Stimulated activated CD8-positive, alpha-beta memory T cell treated with anti-CD3 and anti-CD28 coated beads, Interleukin-4, amount 100 ng/mL, for 1 hour (primary cell): ENCODE measurements around the gene INPP5D.
"Not testable (repeated sequence)": the region's sequence is repeated elsewhere in the genome, so short reads cannot be mapped to it uniquely, and the experiment has no call there.

Source experiments
- DNase-seq, 2 donors: peaks; one replicate each; pipeline ENCODE4 v3.0.0-alpha.2; 2020; ENCODE audit warnings: low read depth in 2 of 2, low spot score in 1 of 2

INPP5D gene

DNA sequence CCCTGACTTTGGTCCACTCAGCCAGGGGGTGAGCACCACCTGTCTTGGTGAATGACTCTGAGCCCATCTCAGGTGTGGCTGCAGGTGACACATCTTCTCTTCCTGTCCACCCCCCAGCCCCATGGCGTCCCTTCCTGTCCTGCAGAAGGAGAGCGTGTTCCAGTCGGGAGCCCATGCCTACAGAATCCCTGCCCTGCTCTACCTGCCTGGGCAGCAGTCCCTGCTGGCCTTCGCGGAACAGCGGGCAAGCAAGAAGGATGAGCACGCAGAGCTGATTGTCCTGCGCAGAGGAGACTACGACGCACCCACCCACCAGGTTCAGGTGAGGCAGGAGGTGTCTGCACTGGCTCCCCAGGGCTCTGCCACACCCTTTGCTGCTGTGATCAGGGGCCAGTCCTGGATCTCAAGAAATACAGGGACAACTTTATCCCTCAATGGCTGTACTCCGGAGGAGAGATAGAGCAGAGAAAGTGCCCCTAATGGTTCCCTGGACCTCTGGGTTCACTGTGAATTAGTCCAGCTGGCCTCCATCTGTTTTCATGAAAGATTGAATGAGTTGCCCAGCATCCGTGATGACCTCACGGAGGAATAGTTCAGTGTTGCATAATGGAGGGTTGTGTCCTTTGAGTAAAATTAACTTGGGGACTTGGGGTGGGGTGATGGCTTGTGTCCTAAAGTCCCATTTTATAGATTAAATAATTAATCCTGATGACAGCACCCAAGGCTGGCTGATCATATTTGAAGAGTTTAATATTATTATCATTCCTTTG lies 27.4 kb upstream of the INPP5D start, which contains the start of gene NEU2:
TSS of gene NEU2 (plus strand) at position 122 of the 770 bp plus-strand sequence. CDS start at position 122, 0 bp downstream.
- DNase-seq, result no peak

DNA sequence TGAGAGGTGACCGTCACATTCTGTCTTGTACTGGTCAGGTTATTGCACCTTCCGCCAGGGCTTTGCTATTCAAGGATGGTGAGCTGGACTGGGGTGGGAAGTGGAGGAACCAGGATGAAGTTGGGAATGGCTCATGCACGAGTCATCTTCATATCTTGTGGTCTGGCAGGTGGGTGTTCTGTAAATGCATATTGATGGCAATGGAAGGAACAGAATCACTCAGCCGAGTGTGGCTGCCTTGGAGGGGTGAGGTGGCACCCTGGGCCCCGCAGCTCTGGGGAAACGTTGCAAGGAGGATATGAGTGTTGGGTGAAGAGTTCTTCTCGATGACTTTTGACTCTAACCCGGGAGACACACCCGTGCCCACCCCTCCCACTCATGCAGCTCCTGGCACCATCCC lies 26.5 kb upstream of the INPP5D start:
- no peak for DNase-seq

DNA sequence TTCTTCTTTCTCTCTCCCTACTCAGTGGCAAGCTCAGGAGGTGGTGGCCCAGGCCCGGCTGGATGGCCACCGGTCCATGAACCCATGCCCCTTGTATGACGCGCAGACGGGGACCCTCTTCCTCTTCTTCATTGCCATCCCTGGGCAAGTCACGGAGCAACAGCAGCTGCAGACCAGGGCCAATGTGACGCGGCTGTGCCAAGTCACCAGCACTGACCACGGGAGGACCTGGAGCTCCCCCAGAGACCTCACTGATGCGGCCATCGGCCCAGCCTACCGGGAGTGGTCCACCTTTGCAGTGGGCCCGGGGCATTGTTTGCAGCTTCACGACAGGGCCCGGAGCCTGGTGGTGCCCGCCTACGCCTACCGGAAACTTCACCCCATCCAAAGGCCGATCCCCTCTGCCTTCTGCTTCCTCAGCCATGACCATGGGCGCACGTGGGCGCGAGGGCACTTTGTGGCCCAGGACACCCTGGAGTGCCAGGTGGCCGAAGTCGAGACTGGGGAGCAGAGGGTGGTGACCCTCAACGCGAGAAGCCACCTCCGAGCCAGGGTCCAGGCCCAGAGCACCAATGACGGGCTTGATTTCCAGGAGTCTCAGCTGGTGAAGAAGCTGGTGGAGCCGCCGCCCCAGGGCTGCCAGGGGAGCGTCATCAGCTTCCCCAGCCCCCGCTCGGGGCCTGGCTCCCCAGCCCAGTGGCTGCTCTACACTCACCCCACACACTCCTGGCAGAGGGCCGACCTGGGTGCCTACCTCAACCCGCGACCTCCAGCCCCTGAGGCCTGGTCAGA lies 25.9 kb upstream of the INPP5D start:
- no peak for DNase-seq

DNA sequence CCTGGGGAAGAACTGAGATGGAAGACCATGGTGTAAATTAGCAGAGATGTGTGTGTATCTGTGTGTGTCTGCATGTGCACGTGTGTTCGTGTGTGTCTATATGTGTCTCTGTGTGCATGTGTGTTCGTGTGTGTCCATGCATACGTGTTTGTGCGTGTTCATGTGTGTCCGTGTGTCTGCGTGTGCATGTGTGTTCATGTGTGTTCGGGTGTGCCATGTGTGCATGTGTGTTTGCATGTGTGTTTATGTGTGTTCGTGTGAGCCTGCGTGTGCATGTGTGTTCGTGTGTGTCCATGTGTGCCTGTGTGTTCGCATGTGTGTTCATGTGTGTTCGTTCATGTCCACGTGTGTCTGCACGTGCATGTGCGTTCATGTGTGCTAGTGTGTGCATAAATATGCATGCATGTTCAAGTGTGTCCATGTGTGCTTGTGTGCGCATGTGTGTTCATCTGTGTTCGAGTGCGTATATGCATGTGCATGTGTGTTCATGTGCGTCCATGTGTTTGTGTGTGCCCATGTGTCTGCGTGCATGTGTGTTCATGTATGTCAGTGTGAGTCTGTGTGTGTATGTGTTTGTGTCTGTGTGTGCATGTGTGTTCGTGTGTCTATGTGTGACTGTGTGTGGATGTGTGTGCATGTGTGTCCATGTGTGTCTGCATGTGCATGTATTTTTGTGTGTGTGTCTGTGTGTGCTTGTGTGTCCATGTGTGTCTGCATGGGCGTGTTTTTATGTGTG lies 24.5 kb upstream of the INPP5D start:
- no peak for DNase-seq

DNA sequence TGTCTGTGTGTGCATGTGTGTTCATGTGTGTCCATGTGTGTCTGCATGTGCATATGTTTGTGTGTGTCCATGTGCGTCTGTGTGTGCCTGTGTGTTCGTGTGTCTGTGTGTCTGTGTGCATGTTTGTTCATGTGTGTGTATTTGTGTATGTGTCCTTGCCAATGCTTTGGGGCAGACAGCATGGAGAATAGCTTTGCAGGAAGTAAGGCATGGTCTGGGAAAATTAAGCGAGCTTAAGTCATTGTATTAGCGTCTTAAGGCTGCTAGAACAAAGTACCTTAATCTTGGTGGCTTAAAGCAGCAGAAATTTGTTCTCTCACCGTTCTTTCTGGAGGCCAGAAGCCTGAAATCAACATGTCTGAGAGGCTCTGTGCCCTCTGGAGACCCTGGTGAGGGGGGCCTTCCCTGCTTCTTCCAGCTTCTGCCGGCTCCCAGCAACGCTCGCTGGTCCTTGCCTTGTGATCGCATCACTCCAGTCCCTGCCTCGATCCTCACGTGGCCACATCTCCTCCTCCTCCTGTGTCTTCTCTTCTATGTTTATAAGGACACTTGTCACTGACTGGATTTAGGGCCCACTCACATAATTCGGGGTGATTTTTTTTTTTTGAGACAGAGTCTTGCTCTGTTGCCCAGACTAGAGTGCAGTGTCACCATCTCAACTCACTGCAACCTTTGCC lies 23.8 kb upstream of the INPP5D start:
- DNase-seq, result no peak

DNA sequence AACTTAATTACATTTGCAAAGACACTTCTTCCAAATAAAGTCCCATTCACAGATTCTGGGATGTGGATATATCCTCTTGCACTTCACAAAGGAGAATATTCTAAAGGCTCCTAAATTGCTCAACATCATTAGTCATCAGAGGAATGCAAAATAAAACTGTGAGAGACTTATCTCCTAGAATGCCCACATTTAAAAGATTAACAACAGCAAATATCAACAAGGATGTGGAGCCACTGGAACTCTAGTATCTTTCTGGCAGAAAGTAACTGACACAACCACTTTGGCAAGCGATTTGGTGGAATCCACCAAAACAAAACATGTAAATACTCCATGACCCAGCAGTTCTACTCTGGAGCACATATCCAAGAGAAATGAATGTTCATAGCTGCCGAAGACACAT lies 23.1 kb upstream of the INPP5D start:
- no peak for DNase-seq

DNA sequence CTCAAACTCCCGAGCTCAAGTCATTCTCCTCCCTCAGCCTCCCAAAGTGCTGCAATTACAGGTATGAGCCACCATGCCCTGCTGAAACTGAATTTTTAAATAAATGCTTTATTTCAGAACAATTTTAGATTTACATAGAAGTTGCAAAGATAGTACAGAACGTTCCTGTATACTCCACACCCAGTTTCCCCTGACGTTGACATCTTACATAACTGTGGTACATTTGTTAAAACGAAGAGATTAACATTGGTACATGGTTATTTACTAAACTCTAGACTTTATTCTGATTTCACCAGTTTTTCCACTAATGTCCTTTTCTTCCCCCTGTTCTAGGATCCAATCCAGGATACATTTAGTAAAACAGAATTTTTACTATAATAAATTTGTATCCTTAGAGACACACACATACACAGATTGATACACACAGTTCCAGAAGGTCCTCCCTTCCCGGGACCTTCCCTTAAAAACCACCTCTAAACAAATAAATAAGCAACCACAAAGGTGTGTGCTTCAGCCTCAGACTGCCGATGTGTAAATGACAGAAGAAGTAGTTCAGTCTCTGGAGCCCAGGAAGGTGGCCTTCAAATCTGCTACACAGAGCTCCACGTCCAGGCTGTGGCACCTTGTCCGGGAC lies 20.8 kb upstream of the INPP5D start:
- no peak for DNase-seq

DNA sequence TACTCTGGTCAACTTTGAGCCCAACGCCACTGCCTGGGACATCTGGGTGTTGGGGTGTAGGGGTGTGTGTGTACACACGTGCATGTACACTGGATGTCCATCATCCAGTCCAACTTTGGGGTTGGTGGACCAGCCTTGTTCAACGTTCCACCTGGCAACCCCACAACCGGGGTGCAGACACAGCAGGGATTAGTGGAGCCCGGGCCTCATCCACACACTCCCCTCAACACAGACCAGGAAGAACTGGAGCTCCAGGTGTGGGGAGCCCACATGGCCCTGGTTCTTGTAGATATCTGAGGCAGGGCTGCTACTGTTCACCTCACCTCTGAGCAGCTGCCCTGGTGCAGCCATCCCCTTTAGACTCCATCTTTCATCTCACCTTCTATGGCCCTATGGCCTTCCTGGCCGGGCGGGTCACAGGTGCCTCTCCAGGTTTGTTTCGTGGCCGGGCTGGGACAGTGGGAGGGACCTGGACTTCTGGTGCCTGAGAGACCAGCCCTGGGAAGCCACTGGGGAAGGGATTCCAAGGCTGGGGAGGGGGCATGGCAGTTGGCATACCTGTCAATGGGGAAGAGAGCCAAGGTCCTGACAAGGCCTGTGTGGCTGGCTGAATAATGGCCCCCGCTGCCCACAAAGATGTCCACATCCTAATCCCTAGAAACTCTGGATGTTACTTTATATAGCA lies 20.2 kb upstream of the INPP5D start:
- DNase-seq, result no peak

DNA sequence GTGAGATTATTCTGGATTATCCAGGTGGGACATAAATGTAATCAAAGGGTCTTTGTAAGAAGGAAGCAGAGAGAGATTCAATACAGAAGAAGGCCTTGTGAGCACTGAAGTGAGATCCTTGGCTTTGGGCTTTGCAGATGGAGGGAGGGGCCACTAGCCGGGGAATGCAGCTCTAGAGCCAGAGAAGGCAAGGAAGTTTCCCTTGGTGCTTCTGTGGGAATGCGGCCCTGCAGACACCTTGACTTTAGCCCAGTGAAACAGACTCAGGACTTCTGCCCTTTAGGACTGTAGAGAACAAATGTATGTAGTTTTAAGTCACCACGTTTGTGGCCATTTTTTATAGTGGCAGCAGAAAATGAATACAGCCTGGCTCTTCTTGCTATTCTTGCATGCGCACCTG lies 19.6 kb upstream of the INPP5D start:
- no peak for DNase-seq

DNA sequence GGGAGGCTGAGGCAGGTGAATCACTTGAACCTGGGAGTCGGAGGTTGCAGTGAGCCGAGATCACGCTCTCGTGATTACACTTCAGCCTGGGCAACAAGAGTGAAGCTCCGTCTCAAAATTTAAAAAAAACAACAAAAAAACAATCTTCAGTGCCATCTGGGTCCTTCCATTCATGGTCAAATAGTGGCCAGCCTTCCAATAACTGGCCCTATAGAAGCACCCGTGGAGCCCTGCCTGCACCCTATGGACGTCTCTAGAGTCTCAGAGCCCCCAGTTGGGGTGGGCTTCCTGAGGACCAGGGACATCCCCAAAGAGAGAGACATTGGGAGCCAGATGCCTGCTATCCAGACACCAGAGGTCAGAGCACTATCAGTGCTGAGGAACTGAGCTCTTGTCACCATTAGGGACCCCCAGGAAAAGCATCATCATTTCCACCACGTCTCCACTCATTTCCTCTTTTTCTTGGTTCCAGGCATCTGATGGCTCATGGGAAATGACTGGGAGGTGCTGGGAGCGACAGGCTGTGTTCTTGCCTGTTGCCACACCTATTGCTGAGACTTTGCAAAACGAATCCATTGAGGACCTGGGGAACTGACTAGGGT lies 18.3 kb upstream of the INPP5D start:
- DNase-seq, result no peak

DNA sequence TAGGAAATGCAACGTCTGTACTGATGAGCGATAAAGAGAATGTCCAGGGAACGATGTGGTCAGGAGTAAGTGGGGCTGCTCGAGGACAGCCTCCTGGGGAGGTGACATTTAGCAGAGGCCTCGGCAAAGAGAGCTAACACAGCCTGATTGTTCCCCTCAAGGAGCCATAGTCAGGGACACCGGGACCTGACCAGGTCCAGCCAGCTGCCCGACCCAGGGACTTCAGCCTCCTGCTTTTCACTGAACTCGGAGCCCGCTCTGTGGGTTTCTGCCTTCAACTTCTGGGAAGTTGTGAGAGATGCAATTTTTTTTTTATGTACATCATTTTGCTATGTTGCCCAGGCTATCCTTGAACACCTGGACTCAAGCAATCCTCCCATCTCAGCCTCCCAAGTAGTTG lies 17.6 kb upstream of the INPP5D start:
- no peak for DNase-seq

DNA sequence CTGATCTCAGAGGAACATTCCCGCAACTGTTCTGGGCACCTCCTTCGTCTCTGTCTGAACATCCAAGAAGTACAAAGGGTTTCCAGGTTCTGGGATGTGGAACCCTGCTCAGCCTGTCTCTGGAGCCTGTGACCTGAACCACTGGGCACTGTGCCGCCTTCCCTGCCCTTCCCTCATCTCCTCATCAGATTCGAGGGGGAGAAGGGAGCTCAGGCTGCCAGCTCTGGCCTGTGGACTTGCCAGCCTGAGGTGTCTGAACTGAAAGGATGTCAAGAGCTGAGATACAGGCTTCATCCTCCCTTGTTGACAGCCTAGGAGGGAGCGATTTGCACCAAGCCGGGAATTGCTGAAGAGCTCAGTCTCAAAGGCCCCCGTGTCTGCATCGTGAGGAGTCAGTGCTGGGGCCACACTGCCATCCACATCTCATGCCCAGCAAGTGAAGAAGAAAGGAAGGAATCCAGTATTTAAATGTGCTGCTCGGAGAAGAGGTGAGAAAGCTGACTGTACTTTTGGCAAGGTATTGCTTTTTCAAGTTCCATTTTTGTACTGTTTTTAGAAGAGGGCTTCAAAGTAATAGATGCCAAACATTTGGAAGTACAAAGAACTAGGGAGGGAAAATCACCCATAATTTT lies 15.1 kb upstream of the INPP5D start:
- no peak for DNase-seq

DNA sequence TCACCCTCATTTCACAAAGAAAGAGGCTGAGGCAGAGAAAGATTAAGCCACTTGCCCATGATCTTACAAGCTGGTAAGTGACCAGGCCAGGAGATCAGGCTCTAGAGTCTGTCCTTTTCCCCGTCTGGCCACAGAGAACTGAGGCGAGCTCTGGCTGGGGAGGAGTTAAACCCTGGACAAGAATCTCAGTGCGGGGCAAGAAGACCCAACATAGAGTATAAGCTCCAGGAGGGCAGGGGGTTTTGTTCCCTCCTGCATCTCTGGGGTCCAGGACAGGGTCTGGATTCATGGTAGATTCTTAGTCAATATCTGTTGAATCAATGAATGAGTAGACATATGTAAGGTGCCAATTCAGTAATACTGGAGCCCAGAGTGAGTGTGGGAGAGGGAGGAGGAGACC lies 12.9 kb upstream of the INPP5D start:
- no peak for DNase-seq

DNA sequence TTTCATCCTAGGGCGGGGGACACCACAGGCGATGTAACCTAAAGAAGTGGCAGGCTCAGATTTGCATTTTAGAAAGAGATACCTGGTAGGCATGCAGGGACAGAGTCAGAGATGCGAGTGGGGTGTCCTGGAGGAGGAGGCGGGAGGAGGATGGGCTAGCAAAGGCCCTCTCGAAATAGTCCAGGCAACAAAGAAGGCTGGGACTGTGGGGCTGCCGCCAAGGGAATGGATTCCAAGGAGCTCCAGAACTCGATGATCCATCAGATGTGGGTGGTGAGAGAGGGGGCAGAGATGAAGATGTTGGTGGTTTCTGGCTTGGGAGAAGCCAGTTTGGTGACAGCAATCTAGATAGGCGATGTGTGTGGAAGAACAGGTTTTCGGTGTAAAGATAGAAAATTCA lies 12.5 kb upstream of the INPP5D start:
- no peak for DNase-seq

DNA sequence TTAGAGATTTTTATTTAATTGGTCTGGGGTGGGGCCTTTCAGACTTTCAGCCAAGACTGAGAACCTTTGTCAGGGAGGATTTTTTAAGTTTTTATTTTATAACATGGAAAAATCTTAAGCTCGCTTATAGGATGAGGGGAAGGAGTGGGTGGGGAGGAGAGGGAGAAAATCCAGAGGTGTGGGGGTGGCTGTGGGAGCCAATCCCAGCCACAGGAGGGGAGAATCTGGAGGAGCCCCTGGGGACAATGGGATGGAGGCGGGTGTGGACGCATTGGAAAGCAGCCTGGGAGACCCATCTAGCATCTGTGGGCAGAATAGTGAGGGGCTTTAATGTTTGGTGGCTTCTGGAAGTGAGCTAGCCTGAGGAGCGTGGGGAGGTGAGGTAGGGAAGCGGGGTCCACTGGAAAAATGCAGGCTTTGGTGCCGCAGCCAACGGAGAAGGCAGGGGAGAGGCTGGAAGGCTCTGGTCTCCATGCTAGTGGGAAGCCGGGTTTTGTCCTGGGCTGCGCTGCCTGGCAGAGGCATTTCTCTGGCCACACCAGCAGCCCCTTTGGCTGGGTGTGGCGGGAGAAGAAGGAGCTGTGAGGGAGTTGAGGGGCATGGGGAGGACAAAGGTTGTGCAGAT lies 11.5 kb upstream of the INPP5D start:
- DNase-seq, result no peak

DNA sequence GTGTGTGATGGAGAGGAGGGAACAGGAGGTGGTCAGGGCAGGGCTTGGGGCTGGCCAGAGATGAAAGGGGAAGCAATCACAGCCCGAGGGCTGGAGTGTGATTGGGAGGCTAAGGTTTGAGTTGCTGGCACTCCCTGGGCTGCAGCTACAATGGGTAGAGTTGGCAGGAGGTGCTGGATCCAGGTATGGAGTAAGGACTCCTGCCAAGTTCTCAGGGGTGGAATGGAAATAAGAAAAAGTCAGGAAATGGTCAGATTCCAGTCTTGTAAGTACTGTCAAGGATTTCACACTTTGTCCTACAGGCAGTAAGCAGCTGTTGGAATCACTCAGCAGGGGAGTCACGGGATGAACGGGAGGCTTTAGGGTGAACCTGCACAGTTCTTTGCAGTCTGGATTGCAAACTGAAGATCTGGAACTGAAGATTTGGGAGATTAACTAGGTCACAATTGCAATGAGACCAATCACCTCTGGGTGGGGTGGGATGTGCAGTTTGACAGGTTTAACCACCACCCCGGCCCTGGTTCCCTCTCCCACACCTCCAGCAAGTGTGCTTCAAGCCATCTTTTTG lies 10.9 kb upstream of the INPP5D start:
- no peak for DNase-seq

DNA sequence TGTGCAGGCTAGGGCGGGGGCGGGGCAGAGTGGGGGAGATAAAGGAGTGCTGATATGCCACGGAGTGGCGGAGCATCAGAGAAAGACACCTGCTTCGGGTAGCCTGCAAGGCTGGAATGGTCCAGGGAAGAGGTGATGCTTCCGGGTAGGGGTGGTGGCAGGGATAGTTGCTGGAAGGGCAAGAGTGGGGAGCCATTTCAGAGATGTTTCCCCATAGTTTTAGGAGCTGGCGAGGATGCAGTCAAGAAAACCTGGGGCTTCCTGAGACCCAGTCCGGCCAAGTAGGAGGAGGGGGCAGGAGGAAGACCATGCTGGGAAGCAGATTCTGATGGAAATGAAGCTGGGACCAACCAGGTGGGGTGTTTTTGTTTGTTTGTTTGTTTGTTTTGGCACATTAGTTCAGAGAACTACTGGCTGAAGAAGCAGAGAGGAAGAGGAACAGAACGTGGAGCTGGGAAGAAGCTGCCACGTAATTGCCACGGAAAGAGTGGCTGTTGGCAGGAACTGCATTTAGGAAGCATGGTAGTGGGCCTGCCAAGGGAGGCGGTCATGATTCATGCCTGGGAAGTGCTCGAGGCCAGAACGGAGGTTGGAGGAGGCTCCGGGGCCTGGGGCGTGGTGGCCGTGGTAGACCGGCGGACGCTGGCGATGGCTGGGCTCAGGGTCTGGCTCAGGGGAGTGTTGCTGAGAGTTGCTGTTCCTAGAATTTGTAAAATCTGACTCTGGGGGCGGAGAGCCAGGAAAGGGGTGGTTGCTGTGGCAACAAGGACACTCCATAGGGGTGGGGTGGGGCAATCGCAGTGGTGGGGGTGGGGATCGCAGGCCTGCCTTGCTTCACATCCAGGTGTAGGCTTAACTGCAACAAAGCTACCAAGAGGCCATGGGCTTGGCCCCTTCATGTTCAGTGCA lies 8.6 kb upstream of the INPP5D start:
- no peak for DNase-seq

DNA sequence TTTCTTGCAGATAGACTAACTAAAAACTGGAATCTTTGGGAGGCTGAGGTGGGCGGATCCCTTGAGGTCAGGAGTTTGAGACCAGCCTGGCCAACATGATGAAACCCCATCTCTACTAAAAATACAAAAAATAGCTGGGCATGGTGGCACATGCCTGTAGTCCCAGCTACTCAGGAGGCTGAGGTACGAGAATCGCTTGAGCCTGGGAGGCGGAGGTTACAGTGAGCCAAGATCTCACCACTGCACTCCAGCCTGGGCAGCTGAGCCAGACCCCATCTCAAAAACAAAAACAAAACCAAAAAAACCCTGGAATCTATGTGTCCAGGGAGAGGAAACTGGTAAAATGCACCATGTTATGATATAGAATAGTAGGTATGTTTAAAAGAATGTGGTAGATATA lies 7.6 kb upstream of the INPP5D start:
- DNase-seq, result not testable (repeated sequence)
